Calu3 (cell line): Measurements from ENCODE around the gene LRIG3. TPM values are rescaled to one million over a fixed set of nuclear protein-coding genes. Genes with fewer than 3 reads are reported as not detected.

Experiments
- BruUV-seq: library from RNA; stranded (reverse); fragments of 400-500 nt; replicated peaks from 2 replicates; lab custom pipeline; 2021; lab: Mats Ljungman, UMichigan
- CTCF ChIA-PET: fragments of 300-600 bp; sonication (Branson Sonifier 250); formaldehyde crosslinking; loops from one replicate; lab custom pipeline; 2022; ENCODE audit warnings: antibody characterized with exemption; lab: Charles Lee
- DNase-seq: peaks from one replicate; pipeline ENCODE4 v3.0.0; 2022
- H3K27ac Mint-ChIP-seq: one replicate; pipeline ENCODE4 v1.8.0; 2022; ENCODE audit warnings: mixed read lengths; ENCODE audit not compliant: unreplicated experiment
- H3K27me3 Mint-ChIP-seq: one replicate; pipeline ENCODE4 v1.8.0; 2022; ENCODE audit warnings: mixed read lengths; ENCODE audit not compliant: unreplicated experiment
- H3K36me3 Mint-ChIP-seq: one replicate; pipeline ENCODE4 v1.8.0; 2022; ENCODE audit warnings: mild to moderate bottlenecking, moderate library complexity, mixed read lengths; ENCODE audit not compliant: insufficient read depth, unreplicated experiment
- H3K4me1 Mint-ChIP-seq: one replicate; pipeline ENCODE4 v1.8.0; 2022; ENCODE audit warnings: mild to moderate bottlenecking, low read depth, mixed read lengths; ENCODE audit not compliant: unreplicated experiment
- H3K4me3 Mint-ChIP-seq: one replicate; pipeline ENCODE4 v1.8.0; 2022; ENCODE audit warnings: mild to moderate bottlenecking, low read depth, moderate library complexity, mixed read lengths; ENCODE audit not compliant: unreplicated experiment
- H3K9me3 Mint-ChIP-seq: one replicate; pipeline ENCODE4 v1.8.0; 2022; ENCODE audit warnings: low read depth, mixed read lengths; ENCODE audit not compliant: unreplicated experiment
- intact Hi-C: fragments of 100-400 bp; cut with micrococcal nuclease; formaldehyde crosslinking; loops from one replicate; pipeline ENCODE4 v1.10.0; 2022; ENCODE audit not compliant: unreplicated experiment
- total RNA-seq: library from RNA; stranded (reverse); gene quantifications from 2 replicates; pipeline ENCODE4 v1.2.3, GENCODE V29; 2022
- TF ChIP-seq, protein P1 (sequence below): fragments of 200-600 bp; IDR thresholded peaks from one replicate; pipeline ENCODE4 v1.8.0; 2022; ENCODE audit warnings: antibody characterized with exemption; ENCODE audit not compliant: unreplicated experiment

The LRIG3 gene
- total RNA-seq, 1 experiment from 2014 or later: 357 TPM

DNA sequence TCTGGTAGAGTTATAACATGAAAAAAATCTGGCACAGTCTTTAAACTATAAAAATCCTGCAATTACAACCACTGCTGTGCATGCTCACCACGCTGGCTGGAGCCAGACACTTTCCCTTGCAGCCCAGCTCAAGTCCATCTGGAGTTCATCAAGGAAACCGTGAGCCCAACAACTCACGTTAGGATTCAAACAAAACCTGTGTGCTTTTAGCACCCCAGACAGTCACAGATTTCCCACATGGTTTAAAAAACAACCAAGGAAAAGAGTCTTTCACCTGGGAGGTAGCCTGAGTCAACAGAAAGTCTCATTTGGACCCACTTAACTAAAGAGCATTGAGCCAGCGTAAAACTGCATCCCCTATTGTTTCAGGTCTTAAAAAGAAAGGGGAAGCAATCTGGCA is 4.7 kb downstream of the LRIG3 start:
- intact Hi-C loops: loop anchor here (2.0 to 5.0 kb wide), 3 partner anchors 15 to 135 kb away; no protein-coding TSS in a partner anchor
- TF ChIP-seq, protein P1, sequence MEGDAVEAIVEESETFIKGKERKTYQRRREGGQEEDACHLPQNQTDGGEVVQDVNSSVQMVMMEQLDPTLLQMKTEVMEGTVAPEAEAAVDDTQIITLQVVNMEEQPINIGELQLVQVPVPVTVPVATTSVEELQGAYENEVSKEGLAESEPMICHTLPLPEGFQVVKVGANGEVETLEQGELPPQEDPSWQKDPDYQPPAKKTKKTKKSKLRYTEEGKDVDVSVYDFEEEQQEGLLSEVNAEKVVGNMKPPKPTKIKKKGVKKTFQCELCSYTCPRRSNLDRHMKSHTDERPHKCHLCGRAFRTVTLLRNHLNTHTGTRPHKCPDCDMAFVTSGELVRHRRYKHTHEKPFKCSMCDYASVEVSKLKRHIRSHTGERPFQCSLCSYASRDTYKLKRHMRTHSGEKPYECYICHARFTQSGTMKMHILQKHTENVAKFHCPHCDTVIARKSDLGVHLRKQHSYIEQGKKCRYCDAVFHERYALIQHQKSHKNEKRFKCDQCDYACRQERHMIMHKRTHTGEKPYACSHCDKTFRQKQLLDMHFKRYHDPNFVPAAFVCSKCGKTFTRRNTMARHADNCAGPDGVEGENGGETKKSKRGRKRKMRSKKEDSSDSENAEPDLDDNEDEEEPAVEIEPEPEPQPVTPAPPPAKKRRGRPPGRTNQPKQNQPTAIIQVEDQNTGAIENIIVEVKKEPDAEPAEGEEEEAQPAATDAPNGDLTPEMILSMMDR: no peak
- CTCF ChIA-PET: interaction anchor here (0.7 to 1.6 kb wide), 2 partner anchors 17 to 19 kb away, joined by 3 to 6 read pairs; no protein-coding TSS in a partner anchor
- Mint-ChIP-seq H3K27me3 (no peaks in the 10 kb centered on the region), H3K9me3 (no peaks in the 10 kb centered on the region), H3K4me1 (peaks cover 33% of the 10 kb centered on the region), H3K4me3 (peak overlapping the region; percentile 93), H3K27ac (peak overlapping the region; percentile 85), H3K36me3 (peaks cover 100% of the 10 kb centered on the region)
- no TSS peak for BruUV-seq
- DNase-seq: no peak

DNA sequence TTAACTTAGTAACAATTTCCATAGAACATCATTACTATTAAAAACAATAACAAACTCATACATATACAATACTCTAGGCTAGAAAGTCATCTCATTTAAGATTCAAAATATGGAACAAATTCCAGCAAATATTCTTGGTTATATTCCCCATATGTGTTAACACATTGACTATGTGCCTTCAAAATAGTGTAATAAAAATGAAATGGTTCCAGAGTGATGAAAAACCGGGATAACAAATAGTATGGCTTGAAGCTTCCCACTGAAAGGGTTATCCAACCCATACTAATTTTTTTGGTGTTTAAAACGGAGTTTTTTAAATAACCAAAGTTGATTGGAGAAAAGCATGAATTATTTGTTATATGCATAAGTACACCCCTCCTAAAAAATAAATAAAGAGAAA is 5.3 kb downstream of the LRIG3 start:
- Mint-ChIP-seq H3K27me3 (no peaks in the 10 kb centered on the region), H3K4me3 (peak overlapping the region; percentile 93), H3K36me3 (peaks cover 100% of the 10 kb centered on the region), H3K4me1 (peaks cover 39% of the 10 kb centered on the region), H3K9me3 (no peaks in the 10 kb centered on the region), H3K27ac (peak overlapping the region; percentile 85)
- BruUV-seq: no TSS peak
- CTCF ChIA-PET: interaction anchor here (0.6 to 1.6 kb wide), 4 partner anchors 18 to 169 kb away, joined by 3 to 6 read pairs (median 3); no protein-coding TSS in a partner anchor
- no peak for DNase-seq
- TF ChIP-seq, protein P1: no peak
- intact Hi-C loops: loop anchor here (2.0 to 5.0 kb wide), 2 partner anchors 16 to 37 kb away; no protein-coding TSS in a partner anchor

DNA sequence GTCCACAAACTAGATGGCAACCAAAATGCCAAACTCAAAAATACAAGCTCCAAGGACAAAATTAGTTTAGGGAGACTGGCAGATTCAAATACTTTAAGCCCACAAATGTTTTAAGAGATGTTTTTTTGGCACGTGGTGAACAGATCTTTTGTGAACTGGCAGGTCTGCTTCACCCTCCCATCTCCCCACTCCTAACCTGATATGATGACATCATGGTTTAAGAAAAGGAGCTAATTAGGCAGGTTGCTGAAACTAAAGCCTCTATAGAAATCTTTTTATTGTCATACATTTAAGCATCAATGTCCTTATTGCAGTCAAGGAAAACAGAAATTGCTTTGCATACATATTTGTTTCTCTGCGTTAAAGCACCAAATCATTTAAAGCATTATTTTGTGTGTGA is 5.8 kb downstream of the LRIG3 start:
- no peak for DNase-seq
- Mint-ChIP-seq H3K4me3 (peak overlapping the region; percentile 93), H3K4me1 (peaks cover 44% of the 10 kb centered on the region), H3K9me3 (no peaks in the 10 kb centered on the region), H3K27me3 (no peaks in the 10 kb centered on the region), H3K36me3 (peaks cover 100% of the 10 kb centered on the region), H3K27ac (peak overlapping the region; percentile 85)
- BruUV-seq: no TSS peak
- intact Hi-C loops: loop anchor here (2.0 kb wide), 1 partner anchor 16 kb away; no protein-coding TSS in a partner anchor
- TF ChIP-seq, protein P1: no peak
- CTCF ChIA-PET: interaction anchor here (0.6 to 1.6 kb wide), 3 partner anchors 19 to 169 kb away, joined by 3 to 6 read pairs (median 3); no protein-coding TSS in a partner anchor

DNA sequence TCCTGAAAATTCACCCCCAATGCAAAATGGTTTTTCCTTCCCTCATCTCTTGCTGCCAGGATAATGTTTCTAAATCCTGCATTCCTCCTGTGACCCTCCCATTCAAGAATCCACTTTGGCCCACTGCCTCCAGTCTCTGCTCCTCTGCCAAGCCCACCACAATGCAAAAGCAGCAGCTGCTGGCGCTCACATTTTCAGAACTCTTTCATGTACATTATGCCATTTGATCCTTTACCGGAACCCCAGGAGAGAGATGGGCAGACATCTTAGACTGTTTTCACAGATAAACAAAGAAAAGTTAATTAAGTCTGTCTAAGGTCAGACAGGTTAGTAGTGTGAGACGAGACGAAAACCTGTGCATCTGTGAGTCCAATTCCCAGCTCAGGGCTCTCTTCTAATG is 12.9 kb downstream of the LRIG3 start:
- H3K9me3 Mint-ChIP-seq: no peaks in the 10 kb centered on the region
- H3K36me3 Mint-ChIP-seq: peaks cover 91% of the 10 kb centered on the region
- TF ChIP-seq, protein P1: no peak
- peak overlapping the region; percentile 37 for H3K27ac Mint-ChIP-seq
- DNase-seq: no peak
- peaks cover 57% of the 10 kb centered on the region for H3K4me1 Mint-ChIP-seq
- CTCF ChIA-PET: no interaction called here
- intact Hi-C loops: no loop called here
- BruUV-seq: no TSS peak
- peak overlapping the region; percentile 16 for H3K4me3 Mint-ChIP-seq
- no peaks in the 10 kb centered on the region for H3K27me3 Mint-ChIP-seq
